ENCODE measurements around the gene SRSF3.

The SRSF3 gene

GRCh38 chr6:36624461-36625157 lies 30.4 kb downstream of the SRSF3 start:
- DNase-seq = no peak

- no peak for DNase-seq
Observed at GRCh38 chr6:36625158-36625919, 31.2 kb downstream of the SRSF3 start.

- no peak for DNase-seq
Observed at GRCh38 chr6:36626636-36627035, 32.5 kb downstream of the SRSF3 start.

GRCh38 chr6:36627141-36627540 lies 33.0 kb downstream of the SRSF3 start:
- no peak for DNase-seq

GRCh38 chr6:36627801-36628246 lies 33.7 kb downstream of the SRSF3 start:
- no peak for DNase-seq

GRCh38 chr6:36629784-36630183 lies 35.6 kb downstream of the SRSF3 start:
- no peak for DNase-seq

- no peak for DNase-seq
Observed at GRCh38 chr6:36631326-36632011, 37.3 kb downstream of the SRSF3 start.

- DNase-seq = no peak
Observed at GRCh38 chr6:36633370-36633769, 39.2 kb downstream of the SRSF3 start.

GRCh38 chr6:36633915-36634314 lies 39.8 kb downstream of the SRSF3 start:
- DNase-seq = no peak

GRCh38 chr6:36634317-36635108 lies 40.4 kb downstream of the SRSF3 start:
- no peak for DNase-seq

GRCh38 chr6:36636283-36636682 lies 42.1 kb downstream of the SRSF3 start:
- DNase-seq = no peak

- DNase-seq = no peak
Observed at GRCh38 chr6:36636687-36637418, 42.7 kb downstream of the SRSF3 start.

- no peak for DNase-seq
Observed at GRCh38 chr6:36638579-36638978, 44.4 kb downstream of the SRSF3 start.

- no peak for DNase-seq
Observed at GRCh38 chr6:36639171-36639808, 45.1 kb downstream of the SRSF3 start.

- DNase-seq = no peak
Observed at GRCh38 chr6:36641543-36641942, 47.4 kb downstream of the SRSF3 start.

- DNase-seq = no peak
Observed at GRCh38 chr6:36642913-36643817, 49.0 kb downstream of the SRSF3 start.

GRCh38 chr6:36643977-36644376 lies 49.8 kb downstream of the SRSF3 start:
- DNase-seq = no peak

- no peak for DNase-seq
Observed at GRCh38 chr6:36649086-36649485, 54.9 kb downstream of the SRSF3 start.

- DNase-seq = no peak
Observed at GRCh38 chr6:36649701-36650484, 55.7 kb downstream of the SRSF3 start.

Measured in activated CD4-positive, CD25-positive, alpha-beta regulatory T cell (primary cell).